Liver (tissue), 3 donors: ENCODE results near the gene LYST.
"Not testable (repeated sequence)": the region's sequence is repeated elsewhere in the genome, so short reads cannot be mapped to it uniquely, and the experiment has no call there.

Source experiments
- ATF3 ChIP-seq: IDR thresholded peaks from 2 replicates; pipeline ENCODE4 v1.6.1; 2016; ENCODE audit warnings: antibody characterized with exemption
- CTCF ChIP-seq: fragments of 150-350 bp; IDR thresholded peaks from 2 replicates; pipeline ENCODE4 v1.5.1; 2017; ENCODE audit warnings: improper control_type of control experiment, low read depth, low read length; ENCODE audit not compliant: missing input control
- EGR1 ChIP-seq, 2 donors: IDR thresholded peaks; 2 replicates each; pipeline ENCODE4 v1.6.1; 2016 to 2018; ENCODE audit warnings: antibody characterized with exemption in 2 of 2, low read depth in 2 of 2
- FOXA2 ChIP-seq: IDR thresholded peaks from 2 replicates; pipeline ENCODE4 v1.6.1; 2016; ENCODE audit warnings: antibody characterized with exemption
- GABPA ChIP-seq, 2 donors: IDR thresholded peaks in 1 of 2; conservative IDR thresholded peaks in 1 of 2; 2 replicates each; pipeline ENCODE4 v1.6.1; 2016; ENCODE audit warnings: antibody characterized with exemption in 2 of 2, mild to moderate bottlenecking in 1 of 2, moderate library complexity in 1 of 2
- JUND ChIP-seq, 2 donors: IDR thresholded peaks; 2 replicates each; pipeline ENCODE4 v1.6.1; 2016; ENCODE audit warnings: antibody characterized with exemption in 2 of 2
- MAX ChIP-seq: IDR thresholded peaks from 2 replicates; pipeline ENCODE4 v1.6.1; 2016; ENCODE audit warnings: antibody characterized with exemption
- NR2F2 ChIP-seq: IDR thresholded peaks from 2 replicates; pipeline ENCODE4 v1.6.1; 2016; ENCODE audit warnings: antibody characterized with exemption
- RAD21 ChIP-seq, 2 donors: IDR thresholded peaks; 2 replicates each; pipeline ENCODE4 v1.6.1; 2016; ENCODE audit warnings: antibody characterized with exemption in 2 of 2, mild to moderate bottlenecking in 2 of 2
- REST ChIP-seq: IDR thresholded peaks from 2 replicates; pipeline ENCODE4 v1.6.1; 2016; ENCODE audit warnings: antibody characterized with exemption, mild to moderate bottlenecking
- TAF1 ChIP-seq: conservative IDR thresholded peaks from 2 replicates; pipeline ENCODE4 v1.6.1; 2016; ENCODE audit warnings: antibody characterized with exemption, mild to moderate bottlenecking
- ZBTB33 ChIP-seq: IDR thresholded peaks from 2 replicates; pipeline ENCODE4 v1.6.1; 2016; ENCODE audit warnings: antibody characterized with exemption
- donor health status: healthy.
- donor health status: healthy.

- TF ChIP-seq CTCF; GABPA (IDR thresholded peaks at IDR 0.05 in 1 of 2, conservative IDR thresholded peaks at IDR 0.05 in 1 of 2); ATF3; MAX; REST; EGR1 (IDR thresholded peaks at IDR 0.05; ENCODE audit: low read depth in 2 of 2); TAF1; RAD21 (IDR thresholded peaks at IDR 0.05); JUND (IDR thresholded peaks at IDR 0.05); ZBTB33; NR2F2; FOXA2: not testable (repeated sequence)
These were observed 80.3 kb downstream of the LYST start for GRCh38 chr1:235786227-235786898.
